GM21576 (cell line): ENCODE results near the gene CFAP161.

ENCODE experiments used
- ATAC-seq: cut with Tn5 transposase; IDR thresholded peaks from one replicate; pipeline ENCODE4 v1.9.1; 2021; ENCODE audit warnings: mild to moderate bottlenecking, moderate library complexity; ENCODE audit not compliant: unreplicated experiment

Gene CFAP161

GRCh38 chr15:81182031-81182755 lies 48.1 kb downstream of the CFAP161 start:
- no peak for ATAC-seq

DNA sequence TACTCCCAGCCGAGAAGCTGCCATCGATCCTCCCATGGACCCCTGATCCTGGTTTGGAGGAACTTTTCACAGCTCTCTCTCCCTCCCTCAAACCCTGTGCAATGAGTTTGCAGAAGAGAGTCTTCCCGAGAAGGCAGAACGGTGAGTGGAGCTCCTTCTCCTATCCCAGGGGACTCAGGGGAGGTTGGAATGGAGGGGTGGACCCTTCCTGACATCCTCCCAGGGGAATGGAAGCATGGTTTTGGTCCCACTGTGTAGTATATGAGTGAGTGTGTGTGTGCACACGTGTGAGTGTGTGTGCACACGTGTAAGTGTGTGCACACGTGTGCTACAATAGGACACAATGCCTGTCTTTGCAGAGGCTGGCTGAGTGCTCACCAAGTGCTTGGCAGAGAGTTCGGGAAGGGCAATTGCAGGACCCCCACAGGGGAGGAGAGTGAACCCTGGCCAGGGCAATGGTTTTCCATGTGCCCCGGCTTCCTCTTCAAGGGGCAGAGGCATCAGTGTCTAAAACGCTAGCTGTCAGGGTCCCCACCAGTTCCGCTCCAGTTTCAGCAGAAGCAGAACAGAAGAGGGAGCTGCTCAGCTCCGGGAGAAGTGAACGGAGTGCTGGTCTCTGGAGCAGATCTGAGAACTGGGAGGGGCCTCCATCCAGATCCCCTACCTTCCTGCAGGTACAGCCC lies 48.8 kb downstream of the CFAP161 start:
- no peak for ATAC-seq

DNA sequence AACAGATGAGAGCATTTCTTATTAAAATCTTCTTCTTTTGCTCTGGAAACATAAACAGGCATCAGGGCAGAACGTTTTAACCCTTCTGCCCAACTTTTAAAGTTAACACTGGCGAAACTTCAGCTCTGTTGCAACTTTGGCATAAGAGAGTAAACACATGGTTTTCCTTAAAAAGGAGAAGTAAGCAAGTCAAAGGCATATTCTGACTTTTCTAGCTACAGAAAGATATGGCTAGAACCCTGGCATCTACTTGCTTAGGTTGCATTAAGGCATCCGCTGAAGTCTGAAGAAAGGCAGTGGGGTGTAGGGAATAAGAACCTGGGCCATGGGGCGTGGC lies 49.3 kb downstream of the CFAP161 start:
- ATAC-seq = no peak

DNA sequence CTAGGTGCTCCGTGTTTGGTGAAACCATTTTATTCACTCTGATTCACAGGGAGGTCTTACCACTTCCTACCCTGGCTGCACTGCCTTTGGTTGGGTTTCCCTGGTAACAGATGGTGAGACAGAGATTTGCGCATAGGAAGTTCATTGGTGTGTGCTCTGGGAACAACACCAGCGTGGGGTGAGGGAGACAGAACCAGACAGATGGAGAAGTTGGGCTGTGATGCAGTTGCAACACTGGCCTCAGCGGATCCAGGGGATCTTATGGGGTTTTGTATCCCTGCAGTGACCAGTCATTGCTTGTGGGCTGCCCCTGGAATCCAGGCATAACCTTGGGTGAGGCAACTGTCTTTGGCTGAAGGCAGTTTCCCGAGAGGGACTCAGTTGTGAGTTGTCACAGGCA lies 50.1 kb downstream of the CFAP161 start:
- no peak for ATAC-seq

DNA sequence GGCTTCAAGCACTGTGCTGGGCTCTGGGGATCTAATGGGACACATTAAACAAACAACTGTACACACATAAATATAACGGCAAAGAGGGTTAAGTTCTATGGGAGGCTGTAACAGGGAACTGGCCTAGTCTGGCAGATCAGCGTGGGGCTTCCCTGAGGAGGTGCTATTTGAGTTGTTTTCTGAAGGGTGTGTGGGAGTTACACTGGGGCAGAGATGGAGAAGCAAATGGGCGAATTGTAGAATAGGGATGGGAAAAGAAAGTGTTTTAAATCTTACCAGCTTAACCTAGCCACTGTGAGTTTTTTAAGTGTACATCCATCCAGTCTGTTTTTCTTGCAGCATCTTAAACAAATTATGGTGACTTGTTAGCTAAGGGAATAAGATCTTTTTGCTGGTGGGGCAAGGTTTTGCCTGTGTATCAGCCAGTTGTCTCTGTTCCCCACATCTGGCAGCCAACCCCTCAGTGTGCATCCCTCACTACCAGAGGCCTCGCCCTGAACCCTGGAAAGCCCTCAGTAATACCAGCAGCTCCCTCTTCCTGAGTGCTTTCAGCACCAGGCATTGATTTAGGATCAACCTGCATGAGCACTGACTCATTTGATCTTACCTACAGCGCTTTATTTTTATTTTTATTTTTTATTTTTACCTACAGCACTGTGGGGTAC lies 51.7 kb downstream of the CFAP161 start:
- no peak for ATAC-seq

GRCh38 chr15:81188354-81188753 lies 54.3 kb downstream of the CFAP161 start:
- no peak for ATAC-seq

DNA sequence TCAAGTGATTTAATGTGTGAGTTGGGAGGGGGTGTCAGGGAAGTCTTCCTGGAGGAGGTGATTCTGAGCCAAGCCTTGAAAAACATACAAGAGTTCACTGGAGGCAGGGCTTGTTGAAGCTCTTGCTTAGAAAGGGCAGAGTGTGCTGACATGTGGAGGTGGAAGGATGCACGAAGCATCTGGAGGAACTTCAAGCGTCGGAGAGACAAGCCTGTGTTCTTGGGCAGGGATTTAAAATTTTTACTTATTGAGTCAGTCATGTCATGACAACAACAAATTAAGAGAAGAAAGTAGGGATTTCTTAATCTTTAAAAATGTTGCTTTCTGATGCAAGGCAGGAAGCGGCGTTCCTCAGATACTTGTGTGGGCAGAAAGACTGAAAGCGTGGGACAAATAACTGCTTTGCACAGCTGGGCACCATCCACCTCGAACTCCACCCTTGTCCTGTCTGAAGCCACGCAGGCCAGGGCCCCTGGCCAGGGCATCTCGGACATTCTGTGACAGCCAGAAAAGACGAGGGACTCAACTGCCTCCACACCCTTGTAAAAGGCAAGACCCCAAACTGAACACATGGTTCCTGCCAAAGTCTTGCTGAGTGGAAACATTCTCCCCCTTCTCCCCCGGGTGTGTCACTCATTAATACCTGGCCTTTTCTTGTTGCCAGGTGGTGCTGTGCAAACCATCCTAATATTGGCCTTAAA lies 55.7 kb downstream of the CFAP161 start:
- ATAC-seq = no peak

DNA sequence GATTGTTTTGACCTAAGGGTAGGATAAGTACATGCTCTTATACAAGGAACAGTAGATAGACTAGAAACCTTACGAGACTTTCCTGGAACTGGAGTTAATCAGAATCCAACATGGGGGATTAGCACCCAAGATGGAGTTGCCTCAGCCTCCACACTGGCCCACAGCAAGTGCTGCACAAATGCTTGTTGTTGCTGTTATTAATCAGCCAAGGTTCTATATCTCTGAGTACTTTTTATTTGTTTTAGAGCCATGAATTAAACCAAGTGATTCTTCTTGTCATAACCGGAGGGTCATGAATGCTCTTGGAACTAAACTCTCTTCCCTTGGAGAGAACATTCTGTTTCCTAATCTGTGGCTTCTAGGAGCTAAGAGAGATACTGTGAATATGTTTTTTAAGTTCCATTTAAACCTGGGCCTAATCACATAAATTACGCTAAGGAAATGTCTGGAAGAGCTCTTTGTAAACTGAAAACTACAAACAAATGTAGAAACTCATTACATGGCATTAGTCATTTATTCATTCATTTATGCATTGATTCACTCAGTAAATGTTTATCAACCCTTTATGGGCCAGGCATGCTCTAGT lies 56.9 kb downstream of the CFAP161 start:
- no peak for ATAC-seq

DNA sequence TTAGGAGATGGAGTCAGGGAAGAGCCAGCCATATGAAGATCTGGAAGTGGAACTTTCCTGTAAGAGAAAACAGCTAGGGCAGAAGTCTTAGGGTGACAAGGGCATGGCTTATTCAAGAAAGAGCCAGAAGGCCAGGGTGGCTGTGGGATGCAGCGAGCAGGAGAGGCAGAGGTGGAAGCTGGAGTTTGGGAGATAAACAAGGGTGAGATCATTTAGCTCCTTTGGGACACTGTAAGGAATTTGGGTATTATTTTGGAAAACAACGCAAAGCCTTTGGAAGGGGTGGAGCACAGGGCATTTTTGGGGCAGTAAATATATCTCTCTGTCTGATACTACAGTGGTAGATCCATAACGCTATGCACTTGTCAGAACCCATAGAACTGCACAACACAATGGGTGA lies 57.6 kb downstream of the CFAP161 start:
- ATAC-seq = no peak

DNA sequence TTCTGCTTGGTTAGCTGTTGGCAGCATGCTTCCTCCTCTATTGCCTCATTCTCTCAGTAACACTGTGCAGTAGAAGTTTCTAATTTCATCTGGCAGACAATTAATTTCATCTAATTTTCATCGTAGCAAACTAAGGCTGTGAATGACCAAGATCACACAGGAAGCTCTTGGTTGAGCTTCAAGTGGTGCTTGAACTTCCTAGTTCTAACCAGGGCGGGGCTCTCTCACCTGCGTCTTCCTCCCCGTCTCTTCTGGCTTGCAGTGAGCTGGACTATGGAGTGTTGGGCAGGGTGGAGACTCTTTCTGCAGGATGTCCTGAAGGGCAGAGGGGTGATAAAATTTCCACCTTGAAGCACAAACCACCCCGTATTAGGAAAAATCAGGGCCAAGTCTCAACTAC lies 60.7 kb downstream of the CFAP161 start:
- ATAC-seq = no peak

- no peak for ATAC-seq
Measured at GRCh38 chr15:81195339-81195864, 61.3 kb downstream of the CFAP161 start.

GRCh38 chr15:81196576-81197254 lies 62.6 kb downstream of the CFAP161 start, which contains the start of gene IL16:
Gene IL16, plus strand, starts transcription at chr15:81196879. Its CDS starts 28,521 bp downstream, at chr15:81225400.
- no peak for ATAC-seq

DNA sequence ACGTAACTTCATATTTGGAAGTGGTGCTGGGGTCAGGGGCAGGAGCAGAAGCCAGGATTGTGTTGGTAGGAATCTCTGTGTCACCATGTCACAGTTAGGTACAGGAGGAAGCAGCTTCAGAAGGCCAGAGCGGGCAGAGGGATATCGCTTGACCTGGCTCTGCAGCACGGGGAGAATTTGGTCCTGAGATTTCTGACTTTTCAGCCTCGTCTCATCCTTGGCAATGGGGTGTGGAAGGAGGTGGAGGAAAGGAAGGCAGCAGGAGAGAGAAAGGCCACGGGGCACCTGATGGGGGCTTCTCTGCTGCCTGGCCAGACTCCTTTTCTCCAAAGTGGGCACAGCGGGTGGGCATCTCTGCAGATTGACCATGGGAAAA lies 63.2 kb downstream of the CFAP161 start:
- no peak for ATAC-seq

- ATAC-seq = no peak
Measured at GRCh38 chr15:81197688-81198281, 63.7 kb downstream of the CFAP161 start.
